ENCODE measurements around the gene ABCD1.
"Not testable (repeated sequence)": the region's sequence is repeated elsewhere in the genome, so short reads cannot be mapped to it uniquely, and the experiment has no call there.

ABCD1 gene

GRCh38 chrX:153714256-153714655, 10.4 kb upstream of the ABCD1 start:
- DNase-seq: no peak

GRCh38 chrX:153717445-153717844, 7.2 kb upstream of the ABCD1 start:
- DNase-seq: no peak

GRCh38 chrX:153719238-153719637, 5.4 kb upstream of the ABCD1 start:
- DNase-seq: no peak

GRCh38 chrX:153719701-153720100, 5.0 kb upstream of the ABCD1 start:
- no peak for DNase-seq

GRCh38 chrX:153722704-153723350, 1.8 kb upstream of the ABCD1 start:
- no peak for DNase-seq

- no peak for DNase-seq
These were observed 1.1 kb upstream of the ABCD1 start for GRCh38 chrX:153723351-153724251.

GRCh38 chrX:153725039-153725831, 579 bp downstream of the ABCD1 start:
- no peak for DNase-seq

GRCh38 chrX:153725832-153726285, 1.2 kb downstream of the ABCD1 start:
- no peak for DNase-seq

- DNase-seq: peak; percentile 43
These were observed 1.8 kb downstream of the ABCD1 start for GRCh38 chrX:153726286-153727122.

- DNase-seq: no peak
These were observed 2.7 kb downstream of the ABCD1 start for GRCh38 chrX:153727123-153727931.

GRCh38 chrX:153728095-153728494, 3.4 kb downstream of the ABCD1 start:
- DNase-seq: no peak

GRCh38 chrX:153728951-153729631, 4.4 kb downstream of the ABCD1 start:
- DNase-seq: no peak

GRCh38 chrX:153730115-153730514, 5.5 kb downstream of the ABCD1 start:
- DNase-seq: not testable (repeated sequence)

- DNase-seq: no peak
These were observed 6.6 kb downstream of the ABCD1 start for GRCh38 chrX:153731117-153731844.

GRCh38 chrX:153731845-153732215, 7.2 kb downstream of the ABCD1 start:
- DNase-seq: no peak

- DNase-seq: no peak
These were observed 7.7 kb downstream of the ABCD1 start for GRCh38 chrX:153732401-153732800.

GRCh38 chrX:153733651-153734240, 9.1 kb downstream of the ABCD1 start:
- no peak for DNase-seq

- no peak for DNase-seq
These were observed 10.2 kb downstream of the ABCD1 start for GRCh38 chrX:153734871-153735270.

- no peak for DNase-seq
These were observed 10.6 kb downstream of the ABCD1 start for GRCh38 chrX:153735274-153735673.
